Measurements from ENCODE around the gene STK10. TPM values are rescaled to one million over a fixed set of nuclear protein-coding genes. Genes with fewer than 3 reads are reported as not detected.

The STK10 gene
- total RNA-seq, 1 experiment from 2014 or later, result 25.7 TPM

GRCh38 chr5:172097356-172097755 is 90.7 kb downstream of the STK10 start:
- Histone ChIP-seq H3K4me3 (ENCODE audit: low read length) (no peak overlapping the region), H3K9ac (ENCODE audit: low read length) (no peak overlapping the region), H3K4me2 (ENCODE audit: low read length) (no peak overlapping the region), H3K36me3 (ENCODE audit: low read depth, low read length) (peaks cover 3% of the 10 kb centered on the region; the same call in 1 of the 2 replicates), H3K9me2 (replicated peaks; ENCODE audit: low read length) (no peaks in the 10 kb centered on the region), H2AFZ (ENCODE audit: low read length) (no peak overlapping the region), H3K79me2 (ENCODE audit: low read length) (no peaks in the 10 kb centered on the region), H3K9me3 (ENCODE audit: low read length) (no peaks in the 10 kb centered on the region), H3F3A (ENCODE audit: low read length, unreplicated experiment) (no peaks in the 10 kb centered on the region), H3K27ac (ENCODE audit: low read length) (no peak overlapping the region), H4K20me1 (ENCODE audit: low read length) (0 out of 2 replicates have a peak, but pooled peaks cover under 1% of the 10 kb centered on the region), H3K27me3 (ENCODE audit: low read length) (no peaks in the 10 kb centered on the region), H3K4me1 (ENCODE audit: insufficient read depth, low read length) (peaks cover 4% of the 10 kb centered on the region)
- BruUV-seq (replicated peaks), result no TSS peak
- no peak for TF ChIP-seq EZH2 (IDR thresholded peaks at IDR 0.05; ENCODE audit: low read length, unreplicated experiment)
- TF ChIP-seq EZH2phosphoT487 (IDR thresholded peaks at IDR 0.05; ENCODE audit: borderline replicate concordance, low read length), result no peak
- TF ChIP-seq CTCF (conservative IDR thresholded peaks at IDR 0.05; ENCODE audit: low read depth, low read length), result no peak
- DNase-seq (no peak), ATAC-seq (no peak)
- intact Hi-C loops (cut with micrococcal nuclease), result no loop called here
- ChIA-PET POLR2A (ENCODE audit: unreplicated experiment) (no interaction called here), CTCF (no interaction called here)

GRCh38 chr5:172096207-172096940 is 91.7 kb downstream of the STK10 start:
- no peak overlapping the region for H3K9ac ChIP-seq (ENCODE audit: low read length)
- no peaks in the 10 kb centered on the region for H3K9me3 ChIP-seq (ENCODE audit: low read length)
- H2AFZ ChIP-seq (ENCODE audit: low read length), result no peak overlapping the region
- ChIA-PET POLR2A (ENCODE audit: unreplicated experiment) (no interaction called here), CTCF (interaction anchor here (0.6 kb wide), 1 partner anchor 40 kb away, joined by 5 read pairs; no protein-coding TSS in a partner anchor)
- BruUV-seq (replicated peaks), result no TSS peak
- TF ChIP-seq CTCF (conservative IDR thresholded peaks at IDR 0.05; ENCODE audit: low read depth, low read length) (no peak), EZH2phosphoT487 (IDR thresholded peaks at IDR 0.05; ENCODE audit: borderline replicate concordance, low read length) (no peak), EZH2 (IDR thresholded peaks at IDR 0.05; ENCODE audit: low read length, unreplicated experiment) (no peak)
- no peaks in the 10 kb centered on the region for H3K79me2 ChIP-seq (ENCODE audit: low read length)
- peaks cover 3% of the 10 kb centered on the region; the same call in 1 of the 2 replicates for H3K36me3 ChIP-seq (ENCODE audit: low read depth, low read length)
- intact Hi-C loops (cut with micrococcal nuclease), result no loop called here
- H3K4me1 ChIP-seq (ENCODE audit: insufficient read depth, low read length), result no peaks in the 10 kb centered on the region
- no peak overlapping the region for H3K27ac ChIP-seq (ENCODE audit: low read length)
- DNase-seq (no peak), ATAC-seq (no peak)
- no peaks in the 10 kb centered on the region for H4K20me1 ChIP-seq (ENCODE audit: low read length)
- no peak overlapping the region for H3K4me2 ChIP-seq (ENCODE audit: low read length)
- no peaks in the 10 kb centered on the region for H3F3A ChIP-seq (ENCODE audit: low read length, unreplicated experiment)
- no peaks in the 10 kb centered on the region for H3K9me2 ChIP-seq (replicated peaks; ENCODE audit: low read length)
- no peaks in the 10 kb centered on the region for H3K27me3 ChIP-seq (ENCODE audit: low read length)
- no peak overlapping the region for H3K4me3 ChIP-seq (ENCODE audit: low read length)

All from PC-3 (cell line).